ENCODE results near the gene MANSC4.
A peak's percentile ranks its signal among the peaks of the same experiment; 100 is the strongest.

Gene MANSC4

GRCh38 chr12:27779920-27780611, at the start of gene MANSC4, which contains the start of gene KLHL42:
Gene MANSC4, minus strand, starts transcription at chr12:27780236. Its CDS starts 8,960 bp downstream, at chr12:27771276.
Gene KLHL42, plus strand, starts transcription at chr12:27780233. Its CDS starts 98 bp downstream, at chr12:27780331.
- DNase-seq, result peak; percentile 78

- no peak for DNase-seq
These were observed 48.2 kb upstream of the MANSC4 start for GRCh38 chr12:27828196-27828595.

GRCh38 chr12:27826076-27826475, 46.0 kb upstream of the MANSC4 start:
- DNase-seq, result no peak

- DNase-seq, result no peak
These were observed 44.2 kb upstream of the MANSC4 start for GRCh38 chr12:27824126-27824842.

GRCh38 chr12:27823038-27823437, 43.0 kb upstream of the MANSC4 start:
- no peak for DNase-seq

- DNase-seq, result no peak
These were observed 42.2 kb upstream of the MANSC4 start for GRCh38 chr12:27822076-27822712.

GRCh38 chr12:27821259-27821973, 41.4 kb upstream of the MANSC4 start:
- peak; percentile 73 for DNase-seq

GRCh38 chr12:27820564-27820963, 40.5 kb upstream of the MANSC4 start:
- no peak for DNase-seq

GRCh38 chr12:27818401-27818918, 38.4 kb upstream of the MANSC4 start:
- DNase-seq, result no peak

- DNase-seq, result no peak
These were observed 37.7 kb upstream of the MANSC4 start for GRCh38 chr12:27817766-27818165.

- DNase-seq, result no peak
These were observed 35.0 kb upstream of the MANSC4 start for GRCh38 chr12:27814851-27815591.

GRCh38 chr12:27814411-27814810, 34.4 kb upstream of the MANSC4 start:
- DNase-seq, result no peak

GRCh38 chr12:27812502-27812901, 32.5 kb upstream of the MANSC4 start:
- no peak for DNase-seq

- DNase-seq, result no peak
These were observed 30.7 kb upstream of the MANSC4 start for GRCh38 chr12:27810756-27811155.

GRCh38 chr12:27808841-27809240, 28.8 kb upstream of the MANSC4 start:
- DNase-seq, result no peak

- DNase-seq, result no peak
These were observed 27.1 kb upstream of the MANSC4 start for GRCh38 chr12:27807063-27807703.

- DNase-seq, result no peak
These were observed 26.2 kb upstream of the MANSC4 start for GRCh38 chr12:27806259-27806658.

GRCh38 chr12:27805238-27805637, 25.2 kb upstream of the MANSC4 start:
- no peak for DNase-seq

- DNase-seq, result no peak
These were observed 22.9 kb upstream of the MANSC4 start for GRCh38 chr12:27802936-27803335.

GRCh38 chr12:27802511-27802910, 22.5 kb upstream of the MANSC4 start:
- no peak for DNase-seq

- no peak for DNase-seq
These were observed 21.6 kb upstream of the MANSC4 start for GRCh38 chr12:27801630-27802029.

GRCh38 chr12:27800819-27801218, 20.8 kb upstream of the MANSC4 start:
- no peak for DNase-seq

All from RPMI8226 (cell line).